NCI-H82 treated with DMSO at 0.1 percent for 48 hours (cell line): ENCODE data around the gene CYP27B1.

Experiments used
- DNase-seq: peaks from one replicate; lab custom pipeline; 2025; ENCODE audit not compliant: unreplicated experiment; lab: John Stamatoyannopoulos, UW

Gene CYP27B1

DNA sequence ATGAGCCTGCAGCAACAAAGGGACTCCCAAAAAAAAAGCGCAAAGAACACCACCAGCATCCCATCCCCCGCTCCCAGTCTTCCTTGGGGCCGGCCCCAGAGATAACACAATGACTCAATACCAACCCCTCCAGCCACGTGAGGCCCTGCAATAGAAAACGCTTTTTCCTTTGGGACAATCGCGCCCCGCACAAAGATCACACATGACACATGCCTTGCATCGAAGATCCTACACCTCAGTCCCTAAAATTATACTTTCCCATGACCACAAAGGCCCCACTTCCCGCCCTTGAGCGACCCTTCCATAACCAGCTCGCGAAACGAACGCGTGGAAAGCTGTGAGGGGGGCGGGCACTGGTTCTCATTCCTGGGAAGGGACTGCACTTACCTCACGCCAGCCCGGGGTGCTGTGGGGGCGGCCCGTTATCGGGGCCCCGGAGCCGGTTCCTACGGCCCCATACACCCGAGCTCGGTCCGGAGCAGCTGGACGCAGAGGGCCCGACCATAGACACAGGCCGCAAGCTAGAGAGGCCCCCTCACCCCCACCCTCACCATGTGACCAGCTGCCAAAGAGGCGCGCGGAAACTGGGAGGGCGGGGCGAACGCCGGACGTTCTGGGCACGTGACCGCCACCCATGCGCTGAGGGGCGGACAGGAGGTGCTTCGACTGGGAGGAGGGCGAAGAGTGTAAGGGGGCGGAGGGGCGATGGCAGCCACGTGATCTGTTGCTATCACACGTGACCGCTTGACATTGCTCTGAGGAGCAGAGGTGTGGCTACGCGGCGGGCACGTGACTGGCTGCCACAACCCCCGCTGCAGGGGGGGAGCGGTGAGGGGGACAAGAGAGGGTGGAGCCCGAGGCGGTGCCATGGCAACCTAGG lies 14.8 kb downstream of the CYP27B1 start, which contains the start of gene CDK4:
Gene CDK4 (minus strand): TSS at position 523 of the 880 bp plus-strand sequence. CDS start 593 bp downstream, outside the sequence.
- peak; percentile 98 for DNase-seq

DNA sequence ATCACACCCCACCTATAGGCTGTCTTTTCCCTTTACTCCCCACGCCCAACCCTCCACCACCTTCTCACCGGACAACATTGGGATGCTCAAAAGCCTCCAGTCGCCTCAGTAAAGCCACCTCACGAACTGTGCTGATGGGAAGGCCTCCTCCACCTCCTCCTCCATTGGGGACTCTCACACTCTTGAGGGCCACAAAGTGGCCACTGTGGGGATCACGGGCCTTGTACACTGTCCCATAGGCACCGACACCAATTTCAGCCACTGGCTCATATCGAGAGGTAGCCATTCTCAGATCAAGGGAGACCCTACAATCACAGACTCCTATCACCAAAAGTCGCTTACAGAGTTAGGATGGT lies 15.5 kb downstream of the CYP27B1 start:
- DNase-seq: no peak

DNA sequence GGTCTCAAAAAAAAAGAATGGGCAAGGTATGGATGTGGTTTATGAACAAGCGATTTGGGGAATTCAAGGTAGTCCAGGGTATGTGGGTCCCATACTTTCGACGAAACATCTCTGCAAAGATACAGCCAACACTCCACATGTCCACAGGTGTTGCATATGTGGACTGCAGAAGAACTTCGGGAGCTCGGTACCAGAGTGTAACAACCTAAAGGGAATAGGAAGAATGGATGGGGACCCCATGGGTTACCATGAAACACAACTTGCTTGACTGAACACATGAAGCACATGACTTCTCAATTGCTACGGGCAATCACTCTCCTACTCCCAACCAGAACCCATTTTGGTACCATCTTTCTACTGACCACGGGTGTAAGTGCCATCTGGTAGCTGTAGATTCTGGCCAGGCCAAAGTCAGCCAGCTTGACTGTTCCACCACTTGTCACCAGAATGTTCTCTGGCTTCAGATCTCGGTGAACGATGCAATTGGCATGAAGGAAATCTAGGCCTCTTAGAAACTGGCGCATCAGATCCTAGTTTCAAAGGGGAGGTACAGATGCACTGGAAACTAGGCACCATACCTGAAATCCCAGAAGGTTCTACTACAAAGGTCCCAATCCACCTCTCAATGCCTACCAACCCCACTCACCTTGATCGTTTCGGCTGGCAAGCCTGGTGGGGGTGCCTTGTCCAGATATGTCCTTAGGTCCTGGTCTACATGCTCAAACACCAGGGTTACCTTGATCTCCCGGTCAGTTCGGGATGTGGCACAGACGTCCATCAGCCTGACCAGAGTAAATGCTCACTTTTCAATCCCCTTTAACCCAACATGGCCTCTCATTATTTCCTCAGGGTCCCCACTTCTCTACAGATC lies 16.1 kb downstream of the CYP27B1 start:
- DNase-seq: no peak

DNA sequence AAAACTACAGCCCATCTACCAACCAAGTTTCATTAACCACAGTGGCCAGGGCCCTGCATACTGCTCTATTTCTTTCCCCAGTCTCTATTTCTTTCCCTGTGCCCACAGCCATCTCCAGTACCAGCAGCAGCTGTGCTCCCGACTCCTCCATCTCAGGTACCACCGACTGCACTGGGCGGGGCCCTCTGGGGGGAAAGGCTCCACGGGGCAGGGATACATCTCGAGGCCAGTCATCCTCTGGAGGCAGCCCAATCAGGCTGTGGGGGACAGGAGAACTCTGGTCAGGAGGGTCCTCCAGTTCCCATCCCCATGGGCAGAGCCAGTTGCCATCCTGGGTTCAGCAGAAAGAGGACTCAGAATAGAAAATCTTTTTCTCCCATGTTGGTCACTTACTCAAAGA lies 17.8 kb downstream of the CYP27B1 start:
- DNase-seq: no peak

DNA sequence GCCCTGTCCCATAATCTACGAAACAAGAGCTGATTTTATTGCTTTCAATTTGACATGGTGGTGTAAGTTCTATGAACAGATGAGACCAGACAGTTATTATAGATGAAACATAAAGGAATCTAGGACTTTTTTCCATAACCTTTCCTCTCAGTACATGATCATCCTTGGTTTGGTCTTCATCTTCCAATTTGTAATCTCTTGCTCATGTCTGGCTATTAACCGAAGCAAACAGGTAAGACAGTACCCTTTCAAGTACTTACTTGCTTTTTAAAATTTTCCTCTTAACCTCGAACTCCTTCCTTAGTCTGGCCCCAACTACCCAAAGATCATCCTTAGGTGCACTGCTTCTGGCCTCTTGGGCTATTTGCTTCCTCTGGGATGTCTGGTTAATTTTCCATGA lies 20.9 kb downstream of the CYP27B1 start:
- no peak for DNase-seq

DNA sequence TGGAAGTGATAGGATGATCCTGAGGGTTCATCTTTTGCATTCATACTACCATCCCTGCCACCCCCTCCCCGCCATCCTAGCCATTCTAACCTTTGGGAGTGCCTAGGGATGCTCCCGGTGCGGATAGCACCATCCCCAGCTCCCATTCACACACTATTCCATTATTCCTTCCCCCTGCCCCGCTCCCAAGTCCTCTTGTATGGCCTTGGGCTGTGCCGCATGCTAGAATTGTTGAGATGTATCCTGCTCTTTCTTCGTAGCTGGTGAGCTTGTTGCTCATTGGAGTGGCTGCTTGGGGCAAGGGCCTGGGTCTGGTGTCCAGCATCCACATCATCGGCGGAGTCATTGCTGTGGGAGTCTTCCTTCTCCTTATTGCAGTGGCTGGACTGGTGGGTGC lies 21.4 kb downstream of the CYP27B1 start:
- DNase-seq: no peak

DNA sequence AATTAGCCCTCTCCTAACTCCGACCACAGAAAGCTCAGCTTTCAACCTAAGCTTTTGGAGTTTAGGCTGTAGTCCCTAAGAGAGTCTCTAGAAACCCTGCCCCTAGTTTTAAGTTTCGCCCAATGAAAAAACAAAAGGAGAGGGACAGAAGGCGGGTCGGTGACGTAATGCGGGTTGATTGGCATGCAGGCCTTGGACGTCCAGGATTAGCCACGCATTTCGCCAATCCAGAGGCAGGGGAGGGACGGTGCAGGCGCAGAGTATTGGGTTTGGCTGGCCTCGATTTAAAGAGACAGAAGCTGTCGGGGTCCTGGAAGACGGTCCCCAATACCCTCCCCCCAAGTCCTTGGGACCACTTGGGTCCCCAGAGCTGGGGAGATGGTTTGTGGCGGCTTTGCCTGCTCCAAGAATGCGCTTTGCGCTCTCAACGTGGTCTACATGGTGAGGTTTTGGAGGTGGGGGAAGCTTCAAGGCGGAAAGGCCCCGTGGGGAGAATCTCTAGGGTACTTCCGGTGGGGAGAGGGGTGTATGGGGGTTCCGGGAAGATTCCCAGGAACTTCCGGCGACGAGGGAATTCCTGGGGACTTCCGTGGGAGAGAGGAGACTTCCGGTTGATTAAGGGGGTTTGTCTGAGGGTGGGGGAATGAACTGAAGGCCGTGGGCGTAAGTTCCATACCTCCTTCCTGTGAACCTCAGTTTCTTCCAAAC lies 21.9 kb downstream of the CYP27B1 start, which contains the start of gene TSPAN31:
Gene TSPAN31 (plus strand): TSS at position 263 of the 708 bp plus-strand sequence. CDS start 116 bp downstream, at position 379.
- DNase-seq: peak; percentile 98

DNA sequence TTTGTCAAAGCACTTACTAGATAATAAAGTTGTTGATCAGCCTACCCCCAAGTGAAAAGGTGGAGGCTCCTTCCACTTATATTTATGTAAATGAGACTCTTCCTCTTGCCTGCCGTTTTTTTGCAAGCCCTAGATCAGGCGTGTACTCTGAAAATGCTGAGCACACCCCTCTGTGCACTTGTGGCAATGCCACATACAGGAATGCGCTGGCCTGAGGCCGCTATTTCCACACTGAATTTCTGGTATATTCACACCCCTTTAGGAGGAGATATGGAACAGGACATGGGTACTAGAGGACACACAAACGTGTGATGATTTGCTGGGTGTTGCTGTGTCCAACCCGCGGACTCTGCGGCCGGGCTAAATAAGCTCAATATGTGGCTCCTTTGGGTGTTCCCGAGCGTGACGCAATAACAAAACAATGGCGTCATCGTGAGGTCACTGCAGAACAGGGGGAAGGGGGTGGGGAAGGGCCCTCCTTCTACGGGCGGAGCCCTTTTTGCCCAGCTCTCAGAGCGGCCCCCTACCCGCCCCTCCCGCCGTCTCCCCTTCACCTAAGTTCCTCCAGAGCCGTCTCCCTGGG lies 22.6 kb downstream of the CYP27B1 start:
- DNase-seq: no peak

DNA sequence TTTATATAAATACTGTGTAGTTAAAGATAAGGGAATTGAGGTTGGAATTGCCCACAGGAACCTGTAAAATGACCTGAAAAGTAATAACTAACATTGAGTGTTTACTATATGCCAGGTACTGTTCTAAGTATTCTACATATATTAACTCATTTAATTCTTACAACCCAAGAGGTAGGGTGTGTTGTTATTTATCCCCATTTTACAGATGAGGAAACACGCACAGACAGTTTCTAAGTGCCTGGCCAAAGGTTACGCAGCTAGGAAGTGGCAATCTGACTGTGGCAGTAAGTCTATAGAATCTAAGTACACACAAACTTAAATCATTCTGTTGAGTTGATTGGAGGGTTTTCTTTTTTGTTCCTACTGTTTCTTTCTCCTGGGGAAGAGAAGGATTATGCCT lies 23.1 kb downstream of the CYP27B1 start:
- no peak for DNase-seq

DNA sequence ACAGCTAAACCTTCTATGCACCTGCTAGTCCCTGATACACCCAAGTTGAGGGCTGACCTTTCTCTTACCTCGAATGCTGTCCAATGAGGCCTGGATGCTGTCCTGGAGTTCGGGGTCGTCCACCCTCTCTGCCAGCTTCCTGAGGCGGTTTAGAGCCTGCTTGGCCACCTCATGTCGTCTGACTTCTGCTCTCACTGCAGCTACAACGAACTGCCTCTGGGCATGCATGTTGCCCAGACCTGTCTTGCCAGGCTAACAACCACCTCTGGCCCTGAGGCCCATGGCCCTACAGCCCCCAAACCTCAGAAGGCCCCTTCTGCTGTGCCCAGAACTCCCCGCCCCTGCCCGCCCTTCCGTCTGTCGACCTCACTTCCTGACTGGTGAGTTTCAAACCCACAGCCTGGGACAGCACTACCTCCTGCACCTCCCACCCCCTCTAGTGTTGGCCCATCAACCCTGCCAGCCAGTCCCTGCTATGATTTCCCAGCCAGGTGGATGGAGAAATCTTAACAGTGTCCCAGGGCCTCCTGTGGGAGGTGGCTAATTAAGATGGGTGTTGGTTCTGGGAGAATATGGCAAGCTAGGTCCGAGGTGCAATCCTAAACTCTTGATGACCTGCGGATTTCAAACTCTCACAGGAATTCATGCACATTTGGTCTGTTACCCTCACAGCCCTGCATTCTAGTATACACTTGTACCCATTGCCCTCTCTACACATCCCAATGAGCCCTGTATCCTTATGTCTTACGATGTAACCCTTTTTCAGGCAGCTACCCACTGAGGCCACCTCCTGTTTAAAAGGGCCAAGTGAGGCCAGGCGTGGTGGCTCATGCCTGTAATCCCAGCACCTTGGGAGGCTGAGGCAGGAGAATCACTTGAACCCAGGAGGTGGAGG lies 24.8 kb downstream of the CYP27B1 start:
- DNase-seq: no peak

DNA sequence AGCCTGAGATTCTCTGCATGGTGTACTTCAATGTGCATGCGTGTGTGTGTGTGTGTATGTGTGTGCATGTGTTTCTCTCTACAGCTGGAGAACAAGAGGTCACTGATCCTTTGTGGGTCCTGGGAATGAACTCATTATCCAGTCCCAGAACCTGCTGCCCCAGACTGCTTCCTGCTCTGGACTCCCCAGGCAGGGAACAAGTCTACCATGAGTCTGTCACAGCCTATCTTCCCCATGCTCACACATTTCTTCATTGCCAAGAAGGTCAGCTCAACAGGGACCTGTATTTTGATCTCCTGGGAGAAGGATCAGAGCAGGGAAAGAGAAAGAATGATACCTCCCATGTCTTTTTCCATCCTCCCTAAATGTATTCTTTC lies 25.5 kb downstream of the CYP27B1 start:
- no peak for DNase-seq

DNA sequence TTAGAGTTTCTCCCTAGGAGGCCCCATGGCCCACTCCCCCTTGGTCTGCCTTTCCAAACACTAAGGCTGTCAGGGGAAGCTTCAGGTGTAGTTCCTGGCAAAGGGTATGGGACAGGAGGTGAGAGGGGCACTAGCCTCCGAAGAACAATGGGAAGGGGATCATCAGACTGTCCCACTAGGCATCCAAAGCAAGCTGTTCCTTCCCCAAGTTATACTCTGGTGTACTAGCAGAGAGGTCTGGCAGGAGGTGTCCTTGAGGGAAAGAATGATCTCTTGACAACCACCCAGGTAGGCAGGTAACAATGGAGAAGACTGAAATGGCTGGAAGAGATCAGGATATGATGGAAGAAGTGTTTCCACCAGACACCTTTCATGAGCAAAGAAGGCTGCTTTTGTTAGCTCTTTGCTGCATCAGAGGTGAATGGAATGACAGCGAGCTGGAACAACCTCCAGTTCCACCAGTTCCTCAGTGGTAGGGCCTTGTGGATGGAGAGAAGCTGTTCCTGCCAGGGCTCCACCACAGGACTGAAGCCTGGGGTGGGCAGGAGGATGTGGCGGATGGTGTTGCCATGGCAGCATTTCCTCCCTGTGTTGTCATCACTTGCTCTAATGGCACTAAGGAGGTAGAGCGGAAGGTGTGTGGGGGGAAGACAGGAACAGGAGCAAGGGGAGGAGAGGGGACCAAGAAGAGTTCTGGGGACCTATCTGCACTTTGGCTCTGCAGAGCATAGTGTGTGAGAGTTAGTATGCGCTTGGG lies 26.0 kb downstream of the CYP27B1 start:
- no peak for DNase-seq

DNA sequence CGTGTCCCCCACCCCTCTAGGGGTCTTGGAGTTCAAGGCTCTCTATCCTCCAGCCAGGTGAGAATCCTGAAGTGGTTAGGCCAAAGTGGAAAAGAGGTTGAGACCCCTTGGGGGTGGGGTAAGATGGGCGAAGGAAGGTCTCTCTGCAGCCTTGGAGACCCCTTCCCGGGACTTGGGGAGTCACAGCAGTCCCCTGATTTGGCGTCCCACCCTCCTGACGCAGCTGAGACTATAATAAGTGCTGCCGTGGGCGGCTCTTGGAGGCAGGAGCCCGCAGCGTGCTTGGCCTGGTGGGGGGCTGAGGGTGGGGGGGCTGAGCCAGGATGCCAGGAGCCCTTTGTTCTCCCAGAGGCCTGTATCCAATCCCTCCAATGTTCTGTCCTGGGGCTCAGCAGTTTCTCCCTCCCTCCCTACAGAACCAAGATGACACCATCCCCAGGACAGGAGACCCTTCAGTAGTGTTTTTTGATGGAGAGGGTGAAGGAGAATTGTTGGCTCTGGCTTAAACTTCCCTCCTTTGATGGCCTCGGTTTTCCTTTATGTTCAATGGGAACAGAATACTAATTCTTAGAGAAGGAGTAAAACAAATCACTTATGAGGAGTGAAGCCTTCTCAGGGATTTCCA lies 26.9 kb downstream of the CYP27B1 start:
- DNase-seq: no peak

DNA sequence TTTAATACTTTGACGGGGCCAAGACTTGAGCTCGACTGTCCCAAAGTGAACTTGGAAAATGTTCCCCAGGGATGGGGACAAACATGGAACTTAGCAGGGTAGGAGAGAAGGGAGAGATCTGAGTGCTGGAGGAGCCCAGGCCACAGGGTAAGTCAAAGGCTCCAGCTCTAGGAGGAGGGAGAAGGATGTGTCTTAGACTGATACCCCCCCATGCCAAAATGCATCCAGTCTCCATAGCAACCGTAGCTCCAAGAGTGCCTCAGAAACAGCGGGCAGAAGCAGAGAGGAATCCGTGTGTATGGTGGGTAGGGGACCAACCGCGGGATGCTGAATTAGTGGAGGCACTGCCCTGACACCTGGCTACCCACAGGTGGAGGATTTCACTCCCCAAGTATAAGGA lies 27.5 kb downstream of the CYP27B1 start:
- no peak for DNase-seq

DNA sequence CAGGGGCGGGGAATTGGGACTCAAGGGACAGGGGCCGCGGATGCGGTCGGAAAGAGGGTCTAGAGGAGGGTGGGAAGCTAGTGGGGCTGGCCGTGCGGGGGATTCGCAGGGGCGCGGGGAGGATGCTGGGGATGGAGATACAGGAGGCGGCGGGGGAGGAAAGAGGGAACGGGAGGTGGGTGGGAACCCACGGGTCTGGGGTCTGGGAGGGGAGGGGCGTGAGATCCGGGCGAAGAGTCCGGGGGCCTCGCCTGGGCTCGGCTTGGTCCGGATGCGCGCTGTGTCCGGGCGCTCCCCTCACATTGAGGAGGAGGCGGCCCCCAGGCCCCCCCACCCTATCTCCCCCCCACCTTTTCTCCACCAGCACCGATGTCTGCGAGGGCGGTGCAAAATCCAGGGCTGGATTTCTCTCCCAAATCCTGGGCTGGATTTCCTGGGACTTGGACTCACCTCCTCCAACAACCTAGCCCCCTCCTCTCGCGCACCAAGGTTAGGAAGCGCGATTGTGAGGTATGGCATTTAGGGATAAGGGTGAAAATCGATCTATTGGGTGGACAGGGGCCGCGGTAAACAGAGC lies 28.1 kb downstream of the CYP27B1 start, which contains the start of gene AGAP2:
Gene AGAP2 (minus strand): TSS at position 82 of the 577 bp plus-strand sequence. CDS start 496 bp downstream, outside the sequence.
- peak; percentile 48 for DNase-seq

DNA sequence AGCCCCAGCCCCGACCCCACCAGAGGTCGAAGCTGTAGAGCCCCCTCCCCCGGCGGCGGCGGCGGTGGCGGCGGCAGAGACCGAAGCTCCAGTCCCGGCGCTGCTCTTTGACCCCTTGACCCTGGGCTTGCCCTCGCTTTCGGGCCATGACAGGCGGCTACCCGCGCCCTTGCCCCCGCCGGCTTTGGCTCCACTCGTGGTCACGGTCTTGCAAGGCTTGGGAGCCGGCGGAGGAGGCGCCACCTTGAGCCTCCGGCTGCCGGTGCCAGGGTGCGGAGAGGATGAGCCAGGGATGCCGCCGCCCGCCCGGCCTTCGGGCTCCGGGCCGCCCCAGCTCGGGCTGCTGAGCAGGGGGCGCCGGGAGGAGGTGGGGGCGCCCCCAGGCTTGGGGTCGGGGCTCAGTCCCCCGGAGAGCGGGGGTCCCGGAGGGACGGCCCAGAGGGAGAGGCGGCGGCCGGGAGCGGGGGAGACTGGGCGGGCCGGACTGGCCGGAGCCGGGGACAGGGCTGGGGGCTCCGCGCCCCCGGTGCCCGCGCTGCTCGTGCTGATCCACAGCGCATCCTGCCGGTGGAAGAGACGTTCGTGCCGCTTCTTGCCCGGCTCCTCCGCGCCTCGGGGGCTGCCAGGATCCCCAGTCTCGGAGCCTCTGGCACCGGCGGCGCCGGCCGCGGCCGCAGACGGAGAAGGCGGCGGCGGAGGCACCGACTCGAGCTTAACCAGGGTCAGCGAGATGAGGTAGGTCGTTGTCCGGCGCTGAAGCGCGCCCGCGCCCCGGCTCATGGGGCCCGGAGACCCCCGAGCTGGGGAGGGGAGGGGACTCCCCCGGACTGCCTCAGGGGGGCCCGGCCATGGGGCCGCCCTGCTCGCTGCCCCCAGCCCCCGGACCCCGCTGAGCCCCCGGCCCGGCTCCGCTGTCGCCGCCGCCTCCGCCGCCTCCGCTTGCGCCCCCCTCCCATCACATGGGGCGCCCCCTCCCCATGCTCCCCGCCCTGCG lies 29.1 kb downstream of the CYP27B1 start:
- DNase-seq: no peak
